GM12878 (cell line): Measurements from ENCODE around the gene TCEA2. TPM values are rescaled to one million over a fixed set of nuclear protein-coding genes. Genes with fewer than 3 reads are reported as not detected.

Source experiments
- ATAC-seq: fragments of 200-7000 bp; cut with Tn5 transposase; 3 replicates; pipeline ENCODE4 v1.9.1; 2020; ENCODE audit warnings: mild to moderate bottlenecking, moderate library complexity
- BruUV-seq: library from RNA; stranded (reverse); fragments of 400-500 nt; replicated peaks from 2 replicates; lab custom pipeline; 2021; lab: Mats Ljungman, UMichigan
- CTCF ChIA-PET: fragments of 300-600 bp; sonication (Branson Sonifier 250); formaldehyde crosslinking; extraction: SDS; loops from one replicate; lab custom pipeline; 2021; ENCODE audit warnings: inconsistent platforms; lab: Yijun Ruan, JAX
- POLR2A ChIA-PET: fragments of 350-600 bp; formaldehyde crosslinking; extraction: SDS; loops from one replicate; lab custom pipeline; 2021; ENCODE audit warnings: inconsistent platforms; lab: Charles Lee
- RAD21 ChIA-PET: fragments of 300-600 bp; sonication (Branson Sonifier 250); formaldehyde crosslinking; loops from one replicate; lab custom pipeline; 2023; ENCODE audit warnings: antibody characterized with exemption; ENCODE audit not compliant: unreplicated experiment; lab: Charles Lee
- SMC1A ChIA-PET: fragments of 300-600 bp; sonication (Branson Sonifier 250); formaldehyde crosslinking; loops from one replicate; lab custom pipeline; 2023; ENCODE audit not compliant: unreplicated experiment, uncharacterized antibody; lab: Charles Lee
- DNase-seq: peaks from one replicate; pipeline ENCODE4 v3.0.0-alpha.2; 2011; ENCODE audit warnings: low read depth, low spot score
- FAIRE-seq: peaks from 3 replicates; lab custom pipeline; 2011; peaks lifted over from hg19 to GRCh38; lab: Jason Lieb, UNC
- H2AFZ ChIP-seq: 2 replicates; pipeline ENCODE4 v1.6.0; 2011; ENCODE audit warnings: low read depth, low read length, control low read depth; ENCODE audit not compliant: control insufficient read depth
- H3K27ac ChIP-seq: 2 replicates; pipeline ENCODE4 v1.5.1; 2011; ENCODE audit warnings: control low read depth; ENCODE audit not compliant: control insufficient read depth, insufficient read depth
- H3K27me3 ChIP-seq, 2 experiments: replicated peaks in 1 of 2; 2 replicates each; pipeline versions ENCODE4 v1.6.0 to v1.6.1; 2011; ENCODE audit warnings: low read length in 1 of 2; ENCODE audit not compliant: control insufficient read depth in 2 of 2, insufficient read depth in 2 of 2
- H3K36me3 ChIP-seq, 2 experiments: 2 replicates each; pipeline ENCODE4 v1.5.1; 2011; ENCODE audit warnings: low read length in 1 of 2; ENCODE audit not compliant: control insufficient read depth in 2 of 2, insufficient read depth in 2 of 2
- H3K4me1 ChIP-seq: 2 replicates; pipeline ENCODE4 v1.6.1; 2011; ENCODE audit warnings: mild to moderate bottlenecking, low read length, moderate library complexity, mixed read lengths; ENCODE audit not compliant: control insufficient read depth, insufficient read depth
- H3K4me2 ChIP-seq: 2 replicates; pipeline ENCODE4 v1.6.0; 2011; ENCODE audit warnings: control low read depth; ENCODE audit not compliant: control insufficient read depth, insufficient read depth
- H3K4me3 ChIP-seq: fragments of 200-600 bp; sonication (generic); 2 replicates; pipeline ENCODE4 v1.5.1; 2016
- H3K79me2 ChIP-seq: 2 replicates; pipeline ENCODE4 v1.6.0; 2011; ENCODE audit warnings: low read length; ENCODE audit not compliant: control insufficient read depth, insufficient read depth
- H3K9ac ChIP-seq: 2 replicates; pipeline ENCODE4 v1.8.0; 2011; ENCODE audit warnings: low read length, control low read depth, mixed read lengths; ENCODE audit not compliant: control insufficient read depth, insufficient read depth
- H3K9me3 ChIP-seq: replicated peaks from 3 replicates; pipeline ENCODE4 v1.5.1; 2011; ENCODE audit warnings: mild to moderate bottlenecking, low read length; ENCODE audit not compliant: control insufficient read depth, insufficient read depth
- H4K20me1 ChIP-seq: 2 replicates; pipeline ENCODE4 v1.6.0; 2011; ENCODE audit not compliant: control insufficient read depth, insufficient read depth
- NFXL1 ChIP-seq: fragments of 450-650 bp; IDR thresholded peaks from 2 replicates; pipeline ENCODE4 v1.6.1; 2017; ENCODE audit warnings: antibody characterized with exemption, mild to moderate bottlenecking, borderline replicate concordance
- POLR2A ChIP-seq: IDR thresholded peaks from 2 replicates; pipeline ENCODE4 v1.6.1; 2011; ENCODE audit warnings: low read depth, mild to moderate bottlenecking, low read length
- ZSCAN29 ChIP-seq: fragments of 450-650 bp; IDR thresholded peaks from 2 replicates; pipeline ENCODE4 v1.6.1; 2017; ENCODE audit warnings: mild to moderate bottlenecking, moderate library complexity
- WGBS: methylation state at CpG from one replicate; pipeline ENCODE4 v1.1.6; 2016; ENCODE audit warnings: low lambda C conversion rate; ENCODE audit not compliant: insufficient replicate concordance, insufficient coverage; ENCODE audit errors: missing lambda C conversion rate; 5-methylcytosine and 5-hydroxymethylcytosine counted together
- in situ Hi-C: fragments of 300-500 bp; cut with MboI; formaldehyde crosslinking; loops from 9 replicates; pipeline ENCODE4 v1.14.3; 2018; ENCODE audit warnings: mixed read lengths
- intact Hi-C: fragments of 100-400 bp; cut with micrococcal nuclease; formaldehyde crosslinking; loops from one replicate; pipeline ENCODE4 v1.14.2; 2022; ENCODE audit not compliant: unreplicated experiment
- polyA plus RNA-seq, 11 experiments: library from polyadenylated mRNA; depleted of rRNA in 4 of 11; unstranded in 6 of 11; stranded (reverse) in 5 of 11; fragments of >200 nt; fragmentation: Nextera tagmentation in 4 of 11; fragmentation: Illumina TruSeq in 1 of 11; extraction: Ambion mirVana in 4 of 11; extraction: Trizol in 1 of 11; gene quantifications; 1 replicate in 1 of 11; 2 replicates in 10 of 11; pipeline versions ENCODE4 v1.2.1 to v1.2.3, GENCODE V29; 2011 to 2016; ENCODE audit warnings: inconsistent platforms in 2 of 11, missing spikeins in 2 of 11, low read depth in 1 of 11
- total RNA-seq, 4 experiments: library from RNA; depleted of rRNA in 3 of 4; stranded (reverse); fragments of >200 nt in 3 of 4; fragmentation: Illumina TruSeq in 1 of 4; extraction: Trizol in 1 of 4; gene quantifications; 2 replicates each; pipeline versions ENCODE4 v1.2.1 to v1.2.3, GENCODE V29; 2013 to 2021

The TCEA2 gene
- total and polyA plus RNA-seq, 10 of the 15 experiments (the other 5 are each of a cell fraction or from before 2014, with no cell fraction given), result 3.4 to 42.5 (median 13.3) TPM

DNA sequence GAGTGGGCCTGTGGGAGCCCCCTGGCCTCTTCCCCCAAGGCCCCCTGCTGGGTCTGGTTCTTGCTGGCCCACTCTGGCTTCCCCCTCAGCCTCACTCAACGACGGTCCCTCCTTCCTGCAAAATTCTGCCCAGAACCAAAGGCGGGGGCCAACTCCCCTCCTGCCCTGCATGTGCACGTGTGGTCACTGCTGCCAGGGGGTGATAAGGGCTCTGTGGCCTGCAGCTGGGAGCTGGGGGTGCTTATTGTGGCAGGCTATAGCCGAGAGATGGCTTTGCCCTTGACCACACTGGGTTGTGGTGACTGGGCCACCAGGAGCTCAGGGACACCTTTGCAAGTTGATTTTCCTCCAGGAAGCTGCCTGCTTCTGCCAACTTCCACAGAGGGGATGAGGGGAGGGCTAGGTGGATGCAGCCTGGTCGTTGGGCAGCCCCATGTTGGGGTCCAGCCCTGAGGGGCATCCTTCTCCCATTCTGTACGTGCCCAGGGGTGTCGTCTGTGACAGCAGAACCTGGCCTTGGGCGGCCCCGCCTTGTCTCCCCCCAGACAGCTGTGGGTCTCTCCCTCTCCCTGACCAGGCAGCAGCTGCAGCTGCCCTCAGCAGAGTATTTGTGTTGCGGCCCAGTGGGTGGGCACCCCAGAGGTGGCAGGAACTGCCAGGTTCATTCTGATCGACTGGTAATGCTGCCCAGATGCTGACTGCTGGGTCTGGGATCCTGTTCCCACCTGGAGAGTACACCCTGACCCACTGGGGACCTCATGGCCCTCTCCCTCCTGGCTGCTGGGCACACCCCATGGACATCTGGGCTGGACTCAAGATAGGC lies 5.6 kb downstream of the TCEA2 start:
- H3K9me3 ChIP-seq, result no peaks in the 10 kb centered on the region
- H2AFZ ChIP-seq, result no peak overlapping the region
- H3K79me2 ChIP-seq, result no peaks in the 10 kb centered on the region
- H3K4me2 ChIP-seq, result no peak overlapping the region
- ChIA-PET CTCF (interaction anchor here (1.2 to 2.3 kb wide), 5 partner anchors 10 to 29 kb away, joined by 5 to 10 read pairs (median 7); no protein-coding TSS in a partner anchor), RAD21 (no interaction called here), SMC1A (no interaction called here), POLR2A (no interaction called here)
- FAIRE-seq (no peak), DNase-seq (no peak), ATAC-seq (no peak)
- TF ChIP-seq NFXL1, result no peak
- no peak overlapping the region for H3K27ac ChIP-seq
- H3K36me3 ChIP-seq, result peaks cover 3 to 9% of the 10 kb centered on the region in 2 experiments; a peak in 3 of 4 replicates
- in situ Hi-C loops (no loop called here), intact Hi-C loops (no loop called here)
- 33% methylated on average over 12 of the region's 12 CpGs for WGBS
- H3K4me3 ChIP-seq, result no peak overlapping the region
- peaks cover 26% of the 10 kb centered on the region for H3K4me1 ChIP-seq
- no peaks in the 10 kb centered on the region for H4K20me1 ChIP-seq
- H3K9ac ChIP-seq, result no peak overlapping the region
- no peaks in the 10 kb centered on the region for H3K27me3 ChIP-seq
- BruUV-seq, result no TSS peak

DNA sequence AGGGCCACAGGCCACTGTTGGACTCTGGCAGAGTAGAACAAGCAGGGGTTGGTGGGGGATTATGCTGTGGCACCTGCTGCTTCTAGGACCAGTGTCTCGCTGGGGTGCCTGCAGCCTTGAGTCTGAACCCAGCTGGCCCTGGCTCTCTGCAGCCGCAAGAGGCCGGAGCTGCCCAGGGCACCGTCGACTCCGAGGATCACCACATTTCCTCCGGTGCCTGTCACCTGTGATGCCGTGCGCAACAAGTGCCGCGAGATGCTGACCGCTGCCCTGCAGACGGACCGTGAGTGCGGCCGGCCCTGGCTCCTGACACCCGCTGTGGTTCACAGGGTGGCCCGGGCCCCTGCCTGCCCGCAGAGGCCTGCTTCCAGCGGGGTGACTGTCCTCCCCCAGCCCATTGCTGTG lies 6.2 kb downstream of the TCEA2 start:
- H3K9me3 ChIP-seq, result no peaks in the 10 kb centered on the region
- ChIA-PET POLR2A (no interaction called here), RAD21 (no interaction called here), CTCF (interaction anchor here (1.2 to 2.3 kb wide), 5 partner anchors 9 to 30 kb away, joined by 5 to 10 read pairs (median 7); no protein-coding TSS in a partner anchor), SMC1A (no interaction called here)
- H3K4me3 ChIP-seq, result no peak overlapping the region
- H3K4me2 ChIP-seq, result no peak overlapping the region
- H2AFZ ChIP-seq, result no peak overlapping the region
- no peak for FAIRE-seq
- BruUV-seq, result no TSS peak
- no peak overlapping the region for H3K9ac ChIP-seq
- ATAC-seq, result no peak
- peaks cover 22% of the 10 kb centered on the region for H3K4me1 ChIP-seq
- intact Hi-C loops, result no loop called here
- no peak overlapping the region for H3K27ac ChIP-seq
- WGBS, result 66% methylated on average over 20 of the region's 20 CpGs
- in situ Hi-C loops, result no loop called here
- no peaks in the 10 kb centered on the region for H3K27me3 ChIP-seq
- DNase-seq, result no peak
- H3K36me3 ChIP-seq, result peaks cover 3 to 14% of the 10 kb centered on the region in 2 experiments; a peak in 3 of 4 replicates
- no peaks in the 10 kb centered on the region for H4K20me1 ChIP-seq
- TF ChIP-seq POLR2A, result peak; percentile 52; the same call in 1 of the 2 replicates
- no peak for TF ChIP-seq ZSCAN29
- H3K79me2 ChIP-seq, result no peaks in the 10 kb centered on the region
